DOHH2 (cell line): ENCODE measurements around the gene ROR2.

Source experiments
- CTCF ChIP-seq: fragments of 200-600 bp; sonication (generic); IDR thresholded peaks from one replicate; pipeline ENCODE4 v1.5.1; 2014; ENCODE audit warnings: antibody characterized with exemption, mild to moderate bottlenecking, low read depth, low read length; ENCODE audit not compliant: poor library complexity, severe bottlenecking
- EZH2phosphoT487 ChIP-seq: fragments of 200-600 bp; sonication (generic); IDR thresholded peaks from 2 replicates; pipeline ENCODE4 v1.6.1; 2017; ENCODE audit warnings: borderline replicate concordance, mild to moderate bottlenecking, antibody characterized with exemption, low read length, moderate library complexity, mixed read lengths

GRCh38 chr9:91848146-91848545 lies 101.9 kb downstream of the ROR2 start:
- TF ChIP-seq CTCF: no peak
- no peak for TF ChIP-seq EZH2phosphoT487
